ENCODE measurements around the gene TCIRG1.

Gene TCIRG1

DNA sequence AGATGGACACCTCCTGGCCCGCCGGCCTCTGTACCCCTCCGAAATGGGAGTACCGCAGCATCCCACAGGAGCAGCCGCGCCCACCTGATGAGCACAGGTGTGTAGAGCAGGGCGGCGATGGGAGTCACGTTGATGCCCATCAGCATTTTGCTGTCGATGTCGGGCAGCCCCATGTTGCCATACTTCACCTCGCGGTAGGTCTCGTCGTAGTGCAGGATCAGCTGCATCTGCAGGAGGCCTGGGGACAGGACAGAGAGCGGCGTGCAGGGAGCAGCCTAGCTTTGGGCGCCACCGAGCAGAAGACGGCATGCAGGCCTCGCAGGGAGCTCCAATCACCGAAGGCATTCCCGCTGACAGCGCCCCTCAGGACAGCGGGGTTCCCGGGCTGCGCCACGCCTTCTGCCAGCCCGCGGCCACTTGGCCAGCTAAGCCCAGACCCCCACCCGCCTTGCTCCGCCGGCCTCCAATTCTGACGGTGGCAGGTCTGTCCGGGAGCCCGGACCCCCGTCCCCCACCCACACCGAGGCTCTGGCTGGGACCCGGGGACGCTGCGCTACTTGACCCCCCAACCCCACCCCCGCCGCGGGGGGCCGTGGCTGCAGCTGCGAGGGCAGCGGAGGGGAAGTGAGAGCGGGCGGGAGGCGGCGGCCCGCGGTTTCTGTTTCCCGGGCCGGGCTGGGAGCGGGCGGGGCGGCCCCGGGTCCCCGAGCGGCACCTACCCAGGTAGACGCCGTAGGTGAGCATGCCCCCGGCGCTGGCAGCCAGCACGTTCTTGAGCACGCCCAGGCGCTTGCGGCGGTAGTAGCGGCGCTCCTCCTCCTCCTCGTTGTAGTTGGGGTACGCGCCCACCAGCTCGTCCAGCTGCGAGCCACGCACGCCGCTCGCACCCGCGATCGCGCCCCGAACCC, 35.6 kb upstream of the TCIRG1 start:
- peak overlapping the region; percentile 86 for H3K4me3 ChIP-seq (ENCODE audit: low read length)
- no peaks in the 10 kb centered on the region for H3K9me2 ChIP-seq (replicated peaks; ENCODE audit: insufficient read depth, low read length)
- H2AFZ ChIP-seq (ENCODE audit: low read length): no peak overlapping the region
- peak overlapping the region; percentile 76 for H3K4me2 ChIP-seq (ENCODE audit: low read depth, low read length)
- TF ChIP-seq EZH2 (optimal IDR thresholded peaks at IDR 0.05; ENCODE audit: low read depth, low read length) (no peak), CTCF (IDR thresholded peaks at IDR 0.05; ENCODE audit: low read length) (no peak), EZH2phosphoT487 (IDR thresholded peaks at IDR 0.05; ENCODE audit: low read length) (no peak)
- H3K27me3 ChIP-seq (replicated peaks; ENCODE audit: insufficient read depth, low read length): no peaks in the 10 kb centered on the region
- H3K4me1 ChIP-seq (ENCODE audit: low read length): peaks cover 48% of the 10 kb centered on the region
- H3K36me3 ChIP-seq (replicated peaks; ENCODE audit: insufficient read depth, low read length): no peaks in the 10 kb centered on the region
- peaks cover 45% of the 10 kb centered on the region for H3K79me2 ChIP-seq (ENCODE audit: low read length)
- peak; percentile 77 for DNase-seq
- H4K20me1 ChIP-seq (ENCODE audit: insufficient read depth, low read length): no peaks in the 10 kb centered on the region
- H3F3A ChIP-seq (ENCODE audit: insufficient read depth, low read length): peaks cover 47% of the 10 kb centered on the region
- H3K27ac ChIP-seq (ENCODE audit: low read length): peak overlapping the region; percentile 89
- no peaks in the 10 kb centered on the region for H3K9me3 ChIP-seq (replicated peaks; ENCODE audit: insufficient read depth, low read length)
- peak overlapping the region; percentile 82 for H3K9ac ChIP-seq (ENCODE audit: low read length)

- no peaks in the 10 kb centered on the region for H4K20me1 ChIP-seq (ENCODE audit: insufficient read depth, low read length)
- peak within 1 kb of the TSS; percentile 86 for H3K4me3 ChIP-seq (ENCODE audit: low read length)
- peaks cover 54% of the 10 kb centered on the region for H3K4me1 ChIP-seq (ENCODE audit: low read length)
- H3K79me2 ChIP-seq (ENCODE audit: low read length): peaks cover 40% of the 10 kb centered on the region
- peak within 1 kb of the TSS; percentile 82 for H3K9ac ChIP-seq (ENCODE audit: low read length)
- H3F3A ChIP-seq (ENCODE audit: insufficient read depth, low read length): peaks cover 49% of the 10 kb centered on the region
- peak within 1 kb of the TSS; percentile 76 for H3K4me2 ChIP-seq (ENCODE audit: low read depth, low read length)
- H3K9me2 ChIP-seq (replicated peaks; ENCODE audit: insufficient read depth, low read length): no peaks in the 10 kb centered on the region
- peak; percentile 96 for DNase-seq
- TF ChIP-seq EZH2phosphoT487 (IDR thresholded peaks at IDR 0.05; ENCODE audit: low read length) (no peak), EZH2 (optimal IDR thresholded peaks at IDR 0.05; ENCODE audit: low read depth, low read length) (no peak), CTCF (IDR thresholded peaks at IDR 0.05; ENCODE audit: low read length) (no peak)
- no peaks in the 10 kb centered on the region for H3K9me3 ChIP-seq (replicated peaks; ENCODE audit: insufficient read depth, low read length)
- H2AFZ ChIP-seq (ENCODE audit: low read length): peak within 1 kb of the TSS; percentile 5; the same call in 1 of the 2 replicates
- peak within 1 kb of the TSS; percentile 89 for H3K27ac ChIP-seq (ENCODE audit: low read length)
- no peaks in the 10 kb centered on the region for H3K36me3 ChIP-seq (replicated peaks; ENCODE audit: insufficient read depth, low read length)
- H3K27me3 ChIP-seq (replicated peaks; ENCODE audit: insufficient read depth, low read length): no peaks in the 10 kb centered on the region
Measured at GRCh38 chr11:68003846-68004550, 34.8 kb upstream of the TCIRG1 start, which contains the start of gene UNC93B1. Gene UNC93B1, minus strand, starts transcription at chr11:68004097. Its CDS starts 54 bp downstream, at chr11:68004043.

GRCh38 chr11:68004551-68005335, 34.1 kb upstream of the TCIRG1 start:
- H3K9me3 ChIP-seq (replicated peaks; ENCODE audit: insufficient read depth, low read length): no peaks in the 10 kb centered on the region
- no peaks in the 10 kb centered on the region for H3K9me2 ChIP-seq (replicated peaks; ENCODE audit: insufficient read depth, low read length)
- H3K4me3 ChIP-seq (ENCODE audit: low read length): 0 out of 2 replicates have a peak overlapping the region, but pooled peaks have one; percentile 86
- H2AFZ ChIP-seq (ENCODE audit: low read length): peak overlapping the region; percentile 5; the same call in 1 of the 2 replicates
- peak overlapping the region; percentile 89; the same call in 1 of the 2 replicates for H3K27ac ChIP-seq (ENCODE audit: low read length)
- H4K20me1 ChIP-seq (ENCODE audit: insufficient read depth, low read length): no peaks in the 10 kb centered on the region
- peaks cover 51% of the 10 kb centered on the region for H3F3A ChIP-seq (ENCODE audit: insufficient read depth, low read length)
- H3K79me2 ChIP-seq (ENCODE audit: low read length): peaks cover 32% of the 10 kb centered on the region
- no peak for DNase-seq
- no peak for TF ChIP-seq EZH2phosphoT487 (IDR thresholded peaks at IDR 0.05; ENCODE audit: low read length)
- no peak for TF ChIP-seq CTCF (IDR thresholded peaks at IDR 0.05; ENCODE audit: low read length)
- TF ChIP-seq EZH2 (optimal IDR thresholded peaks at IDR 0.05; ENCODE audit: low read depth, low read length): no peak
- H3K36me3 ChIP-seq (replicated peaks; ENCODE audit: insufficient read depth, low read length): no peaks in the 10 kb centered on the region
- H3K27me3 ChIP-seq (replicated peaks; ENCODE audit: insufficient read depth, low read length): no peaks in the 10 kb centered on the region
- H3K4me1 ChIP-seq (ENCODE audit: low read length): peaks cover 57% of the 10 kb centered on the region
- H3K4me2 ChIP-seq (ENCODE audit: low read depth, low read length): peak overlapping the region; percentile 54
- H3K9ac ChIP-seq (ENCODE audit: low read length): peak overlapping the region; percentile 82; the same call in 1 of the 2 replicates
